NOMO-1 treated with dmso at 0.1 percent for 144 hours (cell line): Measurements from ENCODE around the gene MYOCD.

Experiments used
- DNase-seq: peaks from one replicate; lab custom pipeline; 2025; ENCODE audit not compliant: unreplicated experiment; lab: John Stamatoyannopoulos, UW

MYOCD gene

DNA sequence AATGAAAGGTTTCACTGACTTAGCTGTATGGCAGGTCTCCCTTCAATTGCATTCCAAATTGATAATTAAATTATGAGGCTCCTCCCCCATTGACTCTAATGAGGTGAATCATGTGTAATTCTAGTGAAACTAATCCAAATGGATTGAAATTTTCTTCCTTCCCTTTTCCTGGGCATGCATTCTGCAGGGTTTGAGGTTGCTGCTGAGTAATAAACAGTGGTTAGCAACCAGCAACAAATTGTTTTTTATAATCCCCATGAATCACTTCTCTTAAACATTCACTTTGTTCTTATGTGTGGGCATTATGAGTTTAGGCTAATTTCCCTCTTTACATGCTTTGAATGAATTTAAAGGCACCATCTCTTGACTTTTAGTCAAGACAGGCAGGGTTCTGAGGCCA is 43.4 kb downstream of the MYOCD start:
- DNase-seq = no peak

DNA sequence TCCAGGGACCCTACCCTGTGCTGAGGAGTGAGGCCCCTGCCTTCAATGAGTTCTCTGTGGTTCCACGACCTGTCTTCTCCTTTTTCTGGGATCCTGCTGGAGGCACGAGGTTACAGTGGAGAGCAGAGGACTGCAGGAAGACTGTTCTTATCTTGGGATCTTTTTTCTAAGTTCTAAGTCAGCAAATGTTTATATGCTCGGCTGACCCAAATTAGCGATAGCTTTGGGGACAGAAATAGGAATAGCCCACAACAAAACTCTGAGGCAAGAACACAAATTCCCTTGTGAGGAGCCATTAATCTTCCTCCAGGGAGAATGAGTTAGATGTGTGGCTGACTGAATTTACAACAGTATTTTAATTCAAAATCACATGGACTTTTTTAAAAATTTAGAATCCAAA is 46.7 kb downstream of the MYOCD start:
- DNase-seq = no peak

GRCh38 chr17:12712941-12713340 is 47.3 kb downstream of the MYOCD start:
- no peak for DNase-seq

DNA sequence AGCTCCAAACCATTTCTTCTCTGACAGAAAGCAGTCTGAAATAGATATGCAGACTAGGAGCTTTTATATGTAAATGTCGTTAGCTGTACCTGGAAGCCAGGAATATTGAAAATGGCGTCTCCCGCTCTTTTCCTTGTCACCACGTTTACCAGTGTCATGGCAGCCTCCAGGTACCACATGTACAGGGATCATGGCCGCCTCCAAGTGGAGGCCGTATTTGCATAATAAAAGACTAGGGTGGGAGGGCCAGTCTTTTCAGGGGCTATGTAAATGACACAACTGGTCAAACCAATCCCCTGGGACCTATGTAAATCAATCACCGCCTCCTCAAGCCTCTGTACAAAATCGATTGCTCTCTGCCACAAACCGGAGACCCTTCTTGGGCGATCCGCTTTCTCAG is 54.3 kb downstream of the MYOCD start:
- no peak for DNase-seq

GRCh38 chr17:12721581-12721980 is 55.9 kb downstream of the MYOCD start:
- no peak for DNase-seq

DNA sequence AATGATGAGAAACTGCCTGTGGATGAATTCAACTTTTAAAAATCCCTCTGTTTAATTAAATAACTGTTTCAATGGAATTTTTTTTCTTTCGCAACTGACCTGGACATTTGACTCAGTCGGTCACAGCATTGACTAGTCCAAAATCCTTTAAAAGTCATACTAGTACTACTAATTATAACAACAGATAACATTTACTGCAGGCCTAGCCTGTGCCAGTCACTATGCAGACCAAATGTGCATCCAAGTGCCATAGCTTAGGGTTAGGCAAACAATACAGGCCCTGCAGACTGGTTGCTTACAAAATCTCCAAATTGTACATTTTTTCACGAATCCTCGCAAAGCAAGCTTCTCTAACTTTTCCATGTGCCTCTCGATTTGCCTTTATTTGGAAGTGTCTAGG is 56.6 kb downstream of the MYOCD start:
- no peak for DNase-seq

DNA sequence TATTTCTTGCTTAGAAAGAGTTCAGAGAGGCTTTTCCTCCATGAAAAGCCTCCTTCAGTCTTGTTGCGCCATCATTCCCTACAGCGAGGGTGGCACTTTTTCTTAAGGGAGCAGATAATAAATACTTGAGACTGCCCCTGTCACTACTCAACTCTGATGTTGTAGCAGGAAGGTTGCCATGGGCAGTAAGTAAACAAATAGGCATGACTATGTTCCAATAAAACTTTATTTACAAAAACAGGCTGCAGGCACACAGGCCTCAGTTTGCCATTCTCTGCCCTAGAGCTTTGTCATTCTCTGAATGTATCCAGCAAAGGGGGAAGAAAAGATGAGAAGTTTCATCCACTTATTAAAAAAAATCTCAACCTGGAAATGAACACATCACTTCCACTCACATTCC is 60.4 kb downstream of the MYOCD start:
- no peak for DNase-seq

DNA sequence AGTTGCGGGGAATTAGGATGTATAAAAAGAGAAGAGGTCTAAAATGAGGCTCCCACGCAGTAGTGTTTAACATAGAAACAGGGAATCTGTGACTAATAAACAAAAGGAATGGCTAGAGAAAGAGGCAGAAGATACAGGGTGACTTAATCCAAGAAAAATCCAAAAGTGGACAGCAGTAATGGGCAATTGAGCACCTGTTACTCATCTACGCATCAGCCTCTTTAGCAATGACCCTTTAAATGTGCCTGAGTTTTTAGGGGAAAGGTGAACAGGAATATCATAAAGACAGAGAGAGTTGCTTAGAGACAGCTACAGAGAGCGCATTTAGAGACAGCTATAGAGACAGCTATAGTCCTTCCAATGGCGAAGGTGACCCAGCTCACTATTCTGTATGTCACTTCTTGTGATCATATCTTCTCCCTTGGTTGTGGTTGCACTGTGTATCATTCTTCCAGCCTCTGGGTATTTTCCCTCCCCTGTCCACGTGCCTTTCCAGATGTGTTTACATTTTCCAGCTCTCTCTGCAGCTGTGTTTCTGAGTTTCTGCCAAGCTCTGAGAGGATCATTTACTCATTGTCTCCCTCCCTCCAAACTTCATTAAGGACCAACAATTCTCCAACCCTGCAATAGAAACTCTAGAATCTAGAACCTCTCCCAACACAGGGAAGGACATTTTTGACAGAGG is 61.5 kb downstream of the MYOCD start:
- no peak for DNase-seq

- no peak for DNase-seq
Measured at GRCh38 chr17:12727881-12728280, 62.2 kb downstream of the MYOCD start.

- DNase-seq = no peak
Measured at GRCh38 chr17:12729086-12729485, 63.4 kb downstream of the MYOCD start.

DNA sequence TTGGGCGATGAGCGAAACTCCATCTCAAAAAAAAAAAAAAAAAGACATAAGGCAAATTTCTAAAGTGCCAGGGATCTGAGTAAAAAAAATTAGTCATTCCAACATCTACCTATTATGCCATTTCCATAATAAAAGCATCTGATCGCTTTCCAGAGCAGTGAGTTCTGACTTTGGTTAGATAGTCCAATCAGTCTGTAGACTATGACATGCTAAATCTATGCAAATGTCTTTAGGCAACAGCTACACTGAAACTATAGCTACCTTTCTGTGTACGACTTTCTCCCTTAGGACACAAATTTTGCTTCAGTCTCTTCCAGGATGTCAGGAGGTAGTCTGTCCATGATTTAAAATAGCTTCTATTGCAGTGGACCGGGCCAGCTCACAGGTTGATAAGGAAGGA is 64.7 kb downstream of the MYOCD start:
- no peak for DNase-seq

DNA sequence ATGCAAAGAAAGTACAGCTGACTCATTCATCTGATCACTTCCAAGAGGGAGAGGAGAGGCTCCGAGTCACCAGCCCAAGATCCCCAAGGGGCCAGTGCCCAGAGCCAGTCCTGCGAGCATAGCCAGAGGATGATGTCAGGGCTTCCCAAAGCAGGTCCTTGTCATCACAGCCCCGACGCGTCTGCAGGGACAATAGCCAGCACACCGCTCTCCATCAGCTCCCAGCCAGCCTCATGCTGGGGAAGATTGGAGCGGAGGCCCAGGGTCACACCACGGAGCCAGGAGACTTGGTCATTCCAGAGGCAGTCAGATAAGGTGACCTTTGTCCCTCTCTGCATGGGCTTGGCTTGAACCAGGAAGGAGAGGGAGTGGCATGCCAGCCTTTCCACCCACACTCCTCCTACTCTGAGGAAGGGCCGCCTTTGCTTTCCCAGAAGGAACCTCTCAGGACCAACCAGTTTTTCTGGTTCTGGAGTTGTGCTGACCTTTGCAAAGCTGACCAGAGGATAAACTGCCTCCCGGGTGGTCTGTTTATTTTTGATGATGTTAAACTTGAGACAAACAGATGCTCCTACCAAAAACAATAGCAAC is 65.3 kb downstream of the MYOCD start:
- DNase-seq = no peak

DNA sequence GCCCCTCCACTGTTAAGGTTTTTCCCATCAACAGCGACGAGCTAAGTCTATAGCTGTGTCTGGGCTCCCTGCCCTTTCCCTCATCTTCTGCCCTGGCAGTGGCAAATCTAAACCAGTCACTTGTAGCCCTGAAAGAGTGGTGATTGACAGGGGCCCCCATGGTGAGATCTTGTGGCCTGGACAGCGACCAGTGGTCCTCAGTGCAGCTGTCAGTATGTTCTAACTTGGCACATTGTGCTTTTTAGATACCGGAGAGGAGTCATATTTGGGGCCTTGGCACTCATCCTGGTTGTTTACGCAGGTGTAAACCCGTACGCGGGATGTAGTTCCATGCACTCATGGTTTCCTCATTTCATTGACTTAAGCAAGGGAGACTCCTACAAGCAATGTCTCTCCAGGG is 66.1 kb downstream of the MYOCD start:
- no peak for DNase-seq

DNA sequence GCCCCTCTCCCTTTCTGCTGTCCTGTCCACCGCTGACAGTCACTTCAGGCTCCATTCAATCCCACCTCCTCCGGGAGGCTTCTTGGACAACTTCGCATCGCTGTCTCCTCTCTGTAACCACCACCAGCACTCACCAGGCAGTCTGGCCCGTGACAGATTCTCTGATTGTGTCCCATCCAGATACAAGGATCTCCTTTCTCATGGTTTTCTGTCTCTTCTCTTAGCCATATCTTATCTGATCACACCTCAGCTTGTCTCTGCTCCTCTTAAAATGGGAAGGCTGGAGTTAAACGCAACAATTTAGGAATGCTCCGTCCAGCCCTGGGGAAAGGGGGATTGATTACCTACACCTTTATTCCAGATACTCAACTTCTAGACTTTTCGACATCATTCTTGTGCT is 66.7 kb downstream of the MYOCD start:
- no peak for DNase-seq

DNA sequence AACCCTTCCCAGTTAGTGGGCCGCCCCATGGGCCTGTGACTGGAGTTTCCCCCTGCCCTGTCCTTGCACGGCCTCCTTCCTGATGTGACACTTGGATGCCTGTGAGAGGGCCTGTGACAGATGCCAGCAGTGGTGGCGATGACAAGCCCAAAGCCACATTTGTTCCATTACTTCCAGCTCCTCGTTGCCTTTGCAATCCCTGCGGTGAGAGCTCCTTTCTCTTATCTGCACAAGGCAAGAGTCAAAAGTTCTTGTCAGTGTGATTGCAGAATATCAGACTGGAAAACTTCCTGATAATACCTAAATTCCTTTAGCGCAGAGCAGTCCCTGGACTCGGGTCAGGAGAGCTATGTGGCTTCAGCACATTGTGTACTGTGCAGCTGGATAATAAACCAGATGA is 69.2 kb downstream of the MYOCD start:
- no peak for DNase-seq

- DNase-seq = no peak
Measured at GRCh38 chr17:12735517-12735916, 69.8 kb downstream of the MYOCD start.

DNA sequence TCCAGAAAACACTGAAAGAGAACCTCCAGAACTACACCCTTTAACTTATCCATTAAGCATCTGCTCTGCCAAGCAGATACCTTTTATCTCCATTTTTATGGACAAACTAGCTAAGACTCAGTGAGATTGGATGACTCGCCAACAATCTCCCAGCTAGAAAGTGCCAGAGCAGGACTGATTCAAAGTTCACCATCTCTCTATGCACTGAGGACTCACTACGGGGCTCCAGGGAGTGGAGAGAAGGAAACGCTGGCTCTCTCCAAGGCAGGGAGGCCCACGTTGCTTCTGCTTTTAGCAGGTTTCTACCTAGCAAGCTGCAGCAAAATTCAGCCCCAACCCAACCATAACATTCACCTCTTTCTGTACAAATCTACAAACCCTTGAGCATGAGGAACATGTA is 70.8 kb downstream of the MYOCD start:
- no peak for DNase-seq

DNA sequence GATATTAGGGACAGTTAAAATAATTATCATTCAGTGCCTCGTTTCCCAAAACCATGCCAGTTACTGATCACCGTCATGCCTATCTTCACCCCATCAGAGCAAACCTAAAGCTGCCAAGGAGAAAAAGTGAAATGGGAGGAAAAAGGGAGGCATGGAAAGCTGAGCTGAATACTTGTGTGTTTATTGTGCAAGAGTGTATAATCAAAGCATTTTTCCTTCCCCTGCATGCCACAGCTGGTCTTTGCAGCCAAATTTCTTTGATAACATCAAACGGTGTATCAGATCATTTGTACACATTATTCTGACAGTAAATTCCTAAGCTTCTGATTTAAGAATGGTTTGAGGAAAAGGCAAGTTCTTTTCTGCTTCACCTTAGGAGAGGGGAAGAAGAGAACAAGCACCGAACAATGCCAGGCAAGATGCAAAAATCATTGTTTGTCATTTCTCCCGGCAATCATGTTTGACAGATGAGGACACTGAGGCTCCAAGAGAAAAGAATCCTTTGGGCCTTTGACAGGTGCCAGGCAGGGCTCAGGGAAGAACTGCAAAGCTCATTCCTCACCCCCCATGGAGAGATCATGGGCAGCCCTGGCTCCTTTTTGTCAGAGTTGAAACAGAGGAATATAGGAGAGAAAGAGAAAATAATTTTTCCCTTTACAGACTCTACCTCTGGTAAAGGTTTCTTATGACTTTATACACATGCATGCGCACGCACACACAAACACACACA is 72.2 kb downstream of the MYOCD start:
- no peak for DNase-seq

- no peak for DNase-seq
Measured at GRCh38 chr17:12738624-12739023, 72.9 kb downstream of the MYOCD start.

DNA sequence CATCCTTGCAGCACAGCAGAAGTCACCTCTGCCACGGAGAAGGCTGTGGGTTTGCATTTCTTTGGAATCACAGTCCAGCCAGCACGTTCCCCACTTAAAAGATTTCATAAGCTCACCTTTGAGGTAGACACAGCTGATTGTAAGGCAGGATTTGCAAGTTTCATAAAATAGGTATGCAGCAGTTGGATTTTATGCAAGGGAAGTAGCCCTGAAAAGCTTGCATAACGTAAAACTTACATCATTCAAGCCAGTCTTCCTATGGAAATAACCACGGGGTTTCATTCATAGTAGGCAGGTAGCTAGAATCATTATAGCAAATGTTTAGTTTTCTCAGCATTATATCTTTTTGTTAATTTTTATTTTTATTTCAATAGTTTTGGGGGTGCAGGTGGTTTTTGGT is 73.8 kb downstream of the MYOCD start:
- DNase-seq = no peak

DNA sequence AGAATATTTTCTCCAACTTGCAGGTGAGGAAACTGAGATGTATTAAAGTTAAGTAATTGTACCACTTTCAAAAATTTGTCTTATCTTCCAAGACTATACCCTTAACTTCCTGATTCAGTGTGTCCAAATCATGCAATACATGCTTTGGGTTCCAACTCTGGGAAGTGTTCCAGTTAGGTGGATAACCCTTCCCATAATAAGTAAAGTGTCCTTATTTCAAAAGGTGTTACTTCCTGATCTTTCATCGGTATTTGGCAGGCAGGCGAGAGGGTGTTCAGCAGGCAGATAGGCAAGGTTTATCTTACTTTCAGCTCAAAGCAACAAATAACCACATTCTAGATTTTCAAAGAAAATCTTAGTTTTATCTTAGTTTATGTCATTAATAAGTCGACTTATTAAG is 77.4 kb downstream of the MYOCD start:
- no peak for DNase-seq

GRCh38 chr17:12744298-12744697 is 78.6 kb downstream of the MYOCD start:
- DNase-seq = no peak

GRCh38 chr17:12744786-12745185 is 79.1 kb downstream of the MYOCD start:
- no peak for DNase-seq
